ENCODE results near the gene TOP2B.
A peak's percentile ranks its signal among the peaks of the same experiment; 100 is the strongest.

TOP2B gene

GRCh38 chr3:25664812-25665314, at the start of gene TOP2B:
TSS of gene TOP2B (minus strand) at chr3:25664907. CDS start at chr3:25664297, 610 bp downstream.
- H3K4me3 ChIP-seq (ENCODE audit: low read length), result peak within 1 kb of the TSS; percentile 91
- no peaks in the 10 kb centered on the region for H3K9me3 ChIP-seq (ENCODE audit: insufficient read depth, low read length)
- H3K4me2 ChIP-seq (ENCODE audit: low read length), result peak within 1 kb of the TSS; percentile 97
- peaks cover 28% of the 10 kb centered on the region for H3K27me3 ChIP-seq (ENCODE audit: low read depth, low read length)
- H3K27ac ChIP-seq (ENCODE audit: low read length), result peak within 1 kb of the TSS; percentile 58
- peak within 1 kb of the TSS; percentile 76 for H3K9ac ChIP-seq (ENCODE audit: low read length)
- peak within 1 kb of the TSS; percentile 69; the same call in 1 of the 2 replicates for H2AFZ ChIP-seq (ENCODE audit: low read depth, low read length)
- peaks cover 37% of the 10 kb centered on the region for H4K20me1 ChIP-seq (ENCODE audit: insufficient read depth, low read length)
- TF ChIP-seq CTCF (IDR thresholded peaks at IDR 0.05; ENCODE audit: low read depth, low read length) (no peak), EZH2phosphoT487 (IDR thresholded peaks at IDR 0.05; ENCODE audit: low read depth) (no peak)
- no peaks in the 10 kb centered on the region for H3K36me3 ChIP-seq (replicated peaks; ENCODE audit: low read depth, low read length)
- peaks cover 38% of the 10 kb centered on the region for H3K4me1 ChIP-seq (ENCODE audit: low read length)
- H3K79me2 ChIP-seq (ENCODE audit: low read length), result peaks cover 48% of the 10 kb centered on the region

GRCh38 chr3:25713341-25713985, 48.8 kb upstream of the TOP2B start:
- no peaks in the 10 kb centered on the region for H4K20me1 ChIP-seq (ENCODE audit: insufficient read depth, low read length)
- H3K4me3 ChIP-seq (ENCODE audit: low read length), result no peak overlapping the region
- H3K9ac ChIP-seq (ENCODE audit: low read length), result no peak overlapping the region
- H2AFZ ChIP-seq (ENCODE audit: low read depth, low read length), result no peak overlapping the region
- no peak overlapping the region for H3K27ac ChIP-seq (ENCODE audit: low read length)
- peaks cover 6% of the 10 kb centered on the region for H3K36me3 ChIP-seq (replicated peaks; ENCODE audit: low read depth, low read length)
- H3K9me3 ChIP-seq (ENCODE audit: insufficient read depth, low read length), result no peaks in the 10 kb centered on the region
- TF ChIP-seq EZH2phosphoT487 (IDR thresholded peaks at IDR 0.05; ENCODE audit: low read depth) (no peak), CTCF (IDR thresholded peaks at IDR 0.05; ENCODE audit: low read depth, low read length) (no peak)
- H3K4me1 ChIP-seq (ENCODE audit: low read length), result no peaks in the 10 kb centered on the region
- H3K79me2 ChIP-seq (ENCODE audit: low read length), result no peaks in the 10 kb centered on the region
- H3K4me2 ChIP-seq (ENCODE audit: low read length), result no peak overlapping the region
- H3K27me3 ChIP-seq (ENCODE audit: low read depth, low read length), result peaks cover 5% of the 10 kb centered on the region; the same call in 1 of the 2 replicates

- Histone ChIP-seq H3K9ac (ENCODE audit: low read length) (no peak overlapping the region), H3K36me3 (replicated peaks; ENCODE audit: low read depth, low read length) (no peaks in the 10 kb centered on the region), H2AFZ (ENCODE audit: low read depth, low read length) (no peak overlapping the region), H3K9me3 (ENCODE audit: insufficient read depth, low read length) (no peaks in the 10 kb centered on the region), H3K27ac (ENCODE audit: low read length) (no peak overlapping the region), H3K4me3 (ENCODE audit: low read length) (no peak overlapping the region), H3K4me2 (ENCODE audit: low read length) (no peak overlapping the region), H4K20me1 (ENCODE audit: insufficient read depth, low read length) (no peaks in the 10 kb centered on the region), H3K79me2 (ENCODE audit: low read length) (no peaks in the 10 kb centered on the region), H3K4me1 (ENCODE audit: low read length) (peaks cover 15% of the 10 kb centered on the region), H3K27me3 (ENCODE audit: low read depth, low read length) (peaks cover 29% of the 10 kb centered on the region)
- TF ChIP-seq EZH2phosphoT487 (IDR thresholded peaks at IDR 0.05; ENCODE audit: low read depth) (no peak), CTCF (IDR thresholded peaks at IDR 0.05; ENCODE audit: low read depth, low read length) (no peak)
These were observed 46.4 kb upstream of the TOP2B start for GRCh38 chr3:25711090-25711489.

- Histone ChIP-seq H3K27me3 (ENCODE audit: low read depth, low read length) (peaks cover 39% of the 10 kb centered on the region), H3K36me3 (replicated peaks; ENCODE audit: low read depth, low read length) (no peaks in the 10 kb centered on the region), H3K4me3 (ENCODE audit: low read length) (no peak overlapping the region), H3K9ac (ENCODE audit: low read length) (no peak overlapping the region), H2AFZ (ENCODE audit: low read depth, low read length) (no peak overlapping the region), H3K9me3 (ENCODE audit: insufficient read depth, low read length) (no peaks in the 10 kb centered on the region), H3K4me1 (ENCODE audit: low read length) (peaks cover 16% of the 10 kb centered on the region), H3K79me2 (ENCODE audit: low read length) (no peaks in the 10 kb centered on the region), H3K4me2 (ENCODE audit: low read length) (no peak overlapping the region), H3K27ac (ENCODE audit: low read length) (no peak overlapping the region), H4K20me1 (ENCODE audit: insufficient read depth, low read length) (no peaks in the 10 kb centered on the region)
- TF ChIP-seq EZH2phosphoT487 (IDR thresholded peaks at IDR 0.05; ENCODE audit: low read depth) (no peak), CTCF (IDR thresholded peaks at IDR 0.05; ENCODE audit: low read depth, low read length) (no peak)
These were observed 43.3 kb upstream of the TOP2B start for GRCh38 chr3:25708036-25708435.
